ENCODE data around the gene COL13A1.
A peak's percentile ranks its signal among the peaks of the same experiment; 100 is the strongest.

The COL13A1 gene

GRCh38 chr10:69868821-69869220 is 67.1 kb downstream of the COL13A1 start:
- DNase-seq (ENCODE audit: low spot score): no peak

GRCh38 chr10:69869291-69869961 is 67.7 kb downstream of the COL13A1 start:
- DNase-seq (ENCODE audit: low spot score): peak; percentile 67

- DNase-seq (ENCODE audit: low spot score): no peak
These were observed 68.9 kb downstream of the COL13A1 start for GRCh38 chr10:69870591-69870990.

- DNase-seq (ENCODE audit: low spot score): no peak
These were observed 69.4 kb downstream of the COL13A1 start for GRCh38 chr10:69871074-69871473.

- no peak for DNase-seq (ENCODE audit: low spot score)
These were observed 70.6 kb downstream of the COL13A1 start for GRCh38 chr10:69872323-69872722.

- DNase-seq (ENCODE audit: low spot score): no peak
These were observed 71.5 kb downstream of the COL13A1 start for GRCh38 chr10:69873135-69873639.

- DNase-seq (ENCODE audit: low spot score): peak; percentile 96
These were observed 72.7 kb downstream of the COL13A1 start for GRCh38 chr10:69874449-69874848.

- no peak for DNase-seq (ENCODE audit: low spot score)
These were observed 74.2 kb downstream of the COL13A1 start for GRCh38 chr10:69875856-69876255.

- no peak for DNase-seq (ENCODE audit: low spot score)
These were observed 74.6 kb downstream of the COL13A1 start for GRCh38 chr10:69876286-69876685.

- no peak for DNase-seq (ENCODE audit: low spot score)
These were observed 75.2 kb downstream of the COL13A1 start for GRCh38 chr10:69876931-69877330.

- no peak for DNase-seq (ENCODE audit: low spot score)
These were observed 76.3 kb downstream of the COL13A1 start for GRCh38 chr10:69878038-69878437.

- DNase-seq (ENCODE audit: low spot score): no peak
These were observed 77.2 kb downstream of the COL13A1 start for GRCh38 chr10:69878951-69879350.

GRCh38 chr10:69879634-69880257 is 78.0 kb downstream of the COL13A1 start:
- DNase-seq (ENCODE audit: low spot score): no peak

GRCh38 chr10:69880301-69881081 is 78.8 kb downstream of the COL13A1 start:
- peak; percentile 49 for DNase-seq (ENCODE audit: low spot score)

GRCh38 chr10:69881202-69881601 is 79.5 kb downstream of the COL13A1 start:
- DNase-seq (ENCODE audit: low spot score): no peak

GRCh38 chr10:69883310-69884023 is 81.8 kb downstream of the COL13A1 start:
- DNase-seq (ENCODE audit: low spot score): no peak

GRCh38 chr10:69884024-69884367 is 82.3 kb downstream of the COL13A1 start:
- DNase-seq (ENCODE audit: low spot score): no peak

GRCh38 chr10:69884686-69885085 is 83.0 kb downstream of the COL13A1 start:
- DNase-seq (ENCODE audit: low spot score): no peak

GRCh38 chr10:69885379-69886013 is 83.8 kb downstream of the COL13A1 start:
- peak; percentile 70 for DNase-seq (ENCODE audit: low spot score)

- no peak for DNase-seq (ENCODE audit: low spot score)
These were observed 87.3 kb downstream of the COL13A1 start for GRCh38 chr10:69888882-69889584.
